HEK293T (cell line): Measurements from ENCODE around the gene FGGY.

ENCODE experiments used
- ARNT ChIP-seq: fragments of 450-650 bp; IDR thresholded peaks from 2 replicates; pipeline ENCODE4 v1.6.1; 2017; ENCODE audit warnings: mild to moderate bottlenecking
- BHLHE40 ChIP-seq: fragments of 450-650 bp; IDR thresholded peaks from 2 replicates; pipeline ENCODE4 v1.6.1; 2016; ENCODE audit warnings: mild to moderate bottlenecking, moderate library complexity, borderline replicate concordance
- FOXA1 ChIP-seq: fragments of 450-650 bp; IDR thresholded peaks from 2 replicates; pipeline ENCODE4 v1.6.1; 2016; ENCODE audit warnings: mild to moderate bottlenecking
- LEF1 ChIP-seq: fragments of 450-650 bp; IDR thresholded peaks from 2 replicates; pipeline ENCODE4 v1.6.1; 2017; ENCODE audit warnings: mild to moderate bottlenecking, borderline replicate concordance
- NFRKB ChIP-seq: fragments of 450-650 bp; IDR thresholded peaks from 2 replicates; pipeline ENCODE4 v1.6.1; 2016; ENCODE audit warnings: mild to moderate bottlenecking, moderate library complexity
- SUZ12 ChIP-seq: fragments of 450-650 bp; IDR thresholded peaks from 2 replicates; pipeline ENCODE4 v1.6.1; 2016; ENCODE audit warnings: mild to moderate bottlenecking
- TARDBP ChIP-seq: fragments of 450-650 bp; IDR thresholded peaks from 2 replicates; pipeline ENCODE4 v1.6.1; 2016
- TF ChIP-seq, protein P1 (sequence below): fragments of 450-650 bp; IDR thresholded peaks from 2 replicates; pipeline ENCODE4 v1.6.1; 2016

DNA sequence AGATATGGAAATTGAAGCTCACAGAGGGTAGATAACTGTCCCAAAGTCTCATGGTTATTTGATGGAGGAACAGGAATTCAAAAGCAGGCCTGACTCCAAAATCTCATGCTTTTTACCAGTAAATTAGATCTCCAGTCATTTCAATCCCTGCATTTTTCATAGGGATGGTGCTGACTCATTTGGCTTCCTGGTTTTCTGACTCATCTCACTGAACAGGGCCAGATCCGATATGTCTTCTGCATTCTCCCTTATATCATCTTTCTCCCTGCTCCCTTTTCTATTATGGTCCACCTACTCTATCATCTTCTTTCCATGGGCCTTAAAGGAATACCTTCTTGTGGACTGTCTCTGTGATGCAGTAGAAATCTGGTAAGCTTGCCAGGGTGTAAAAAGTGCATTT lies 187.2 kb downstream of the FGGY start:
- no peak for TF ChIP-seq NFRKB
- TF ChIP-seq FOXA1: no peak
- no peak for TF ChIP-seq TARDBP
- no peak for TF ChIP-seq BHLHE40
- no peak for TF ChIP-seq ARNT
- TF ChIP-seq SUZ12: no peak
- TF ChIP-seq LEF1: no peak
- TF ChIP-seq, protein P1, sequence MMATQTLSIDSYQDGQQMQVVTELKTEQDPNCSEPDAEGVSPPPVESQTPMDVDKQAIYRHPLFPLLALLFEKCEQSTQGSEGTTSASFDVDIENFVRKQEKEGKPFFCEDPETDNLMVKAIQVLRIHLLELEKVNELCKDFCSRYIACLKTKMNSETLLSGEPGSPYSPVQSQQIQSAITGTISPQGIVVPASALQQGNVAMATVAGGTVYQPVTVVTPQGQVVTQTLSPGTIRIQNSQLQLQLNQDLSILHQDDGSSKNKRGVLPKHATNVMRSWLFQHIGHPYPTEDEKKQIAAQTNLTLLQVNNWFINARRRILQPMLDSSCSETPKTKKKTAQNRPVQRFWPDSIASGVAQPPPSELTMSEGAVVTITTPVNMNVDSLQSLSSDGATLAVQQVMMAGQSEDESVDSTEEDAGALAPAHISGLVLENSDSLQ: no peak
